GM23338 (cell line): ENCODE results near the gene PPFIBP2. TPM values are rescaled to one million over a fixed set of nuclear protein-coding genes. Genes with fewer than 3 reads are reported as not detected.
A peak's percentile ranks its signal among the peaks of the same experiment; 100 is the strongest.

Experiments used
- ATAC-seq: fragments of 200-7000 bp; cut with Tn5 transposase; 3 replicates; pipeline ENCODE4 v1.9.1; 2020
- DNase-seq: peaks from one replicate; pipeline ENCODE4 v3.0.0-alpha.2; 2015; ENCODE audit warnings: low spot score
- H2AFZ ChIP-seq: fragments of 200-600 bp; sonication (generic); 2 replicates; pipeline ENCODE4 v1.8.0; 2016; ENCODE audit warnings: antibody characterized with exemption, mild to moderate bottlenecking, moderate library complexity
- H3F3A ChIP-seq: fragments of 200-600 bp; sonication (generic); replicated peaks from 2 replicates; pipeline ENCODE4 v1.8.0; 2017; ENCODE audit warnings: antibody characterized with exemption, mixed run types, low read depth
- H3K27ac ChIP-seq: fragments of 200-600 bp; sonication (generic); 2 replicates; pipeline ENCODE4 v1.6.1; 2016; ENCODE audit warnings: low read depth
- H3K27me3 ChIP-seq: fragments of 200-600 bp; sonication (generic); 2 replicates; pipeline ENCODE4 v1.8.0; 2016; ENCODE audit warnings: mild to moderate bottlenecking, mixed run types, moderate library complexity; ENCODE audit not compliant: insufficient read depth
- H3K36me3 ChIP-seq: fragments of 200-600 bp; sonication (generic); 2 replicates; pipeline ENCODE4 v1.8.0; 2016; ENCODE audit warnings: mild to moderate bottlenecking; ENCODE audit not compliant: insufficient read depth
- H3K4me1 ChIP-seq: fragments of 200-600 bp; sonication (generic); 2 replicates; pipeline ENCODE4 v1.8.0; 2016; ENCODE audit warnings: mild to moderate bottlenecking, moderate library complexity; ENCODE audit not compliant: insufficient read depth
- H3K4me2 ChIP-seq: fragments of 200-600 bp; sonication (generic); 2 replicates; pipeline ENCODE4 v1.7.1; 2017; ENCODE audit warnings: mixed run types
- H3K4me3 ChIP-seq: fragments of 200-600 bp; sonication (generic); 2 replicates; pipeline ENCODE4 v1.6.1; 2016; ENCODE audit warnings: mixed run types
- H3K79me2 ChIP-seq: fragments of 200-600 bp; sonication (generic); replicated peaks from 2 replicates; pipeline ENCODE4 v1.8.0; 2017; ENCODE audit warnings: mild to moderate bottlenecking; ENCODE audit not compliant: insufficient read depth
- H3K9me2 ChIP-seq: fragments of 200-600 bp; sonication (generic); 2 replicates; pipeline ENCODE4 v1.8.0; 2017; ENCODE audit not compliant: insufficient read depth
- H4K20me1 ChIP-seq: fragments of 200-600 bp; sonication (generic); replicated peaks from 2 replicates; pipeline ENCODE4 v1.8.0; 2017; ENCODE audit warnings: mild to moderate bottlenecking; ENCODE audit not compliant: insufficient read depth
- H3K27ac Mint-ChIP-seq: 2 replicates; pipeline ENCODE4 v1.8.0; 2020; ENCODE audit warnings: inconsistent platforms, mild to moderate bottlenecking, moderate library complexity, mixed read lengths
- H3K27me3 Mint-ChIP-seq: 3 replicates; pipeline ENCODE4 v1.8.0; 2022; ENCODE audit warnings: low read depth, mild to moderate bottlenecking, moderate library complexity, mixed read lengths, inconsistent platforms; ENCODE audit not compliant: insufficient read depth, poor library complexity
- H3K36me3 Mint-ChIP-seq: 3 replicates; pipeline ENCODE4 v1.8.0; 2021; ENCODE audit warnings: low read depth, mild to moderate bottlenecking, inconsistent platforms, moderate library complexity, mixed read lengths
- H3K4me1 Mint-ChIP-seq: 3 replicates; pipeline ENCODE4 v1.8.0; 2020; ENCODE audit warnings: mild to moderate bottlenecking, inconsistent platforms, mixed read lengths
- H3K4me3 Mint-ChIP-seq: 3 replicates; pipeline ENCODE4 v1.8.0; 2021; ENCODE audit warnings: moderate library complexity, mild to moderate bottlenecking, inconsistent platforms, mixed read lengths
- H3K9me3 Mint-ChIP-seq: 3 replicates; pipeline ENCODE4 v1.8.0; 2020; ENCODE audit warnings: moderate library complexity, mild to moderate bottlenecking, inconsistent platforms, mixed read lengths
- ETS1 ChIP-seq: IDR thresholded peaks from 2 replicates; pipeline ENCODE4 v1.6.1; 2016; ENCODE audit warnings: antibody characterized with exemption
- REST ChIP-seq: IDR thresholded peaks from one replicate; pipeline ENCODE4 v1.6.1; 2018; ENCODE audit warnings: antibody characterized with exemption; ENCODE audit not compliant: unreplicated experiment
- ZNF114 ChIP-seq: fragments of 250-450 bp; sonication (Bioruptor Pico); IDR thresholded peaks from 2 replicates; pipeline ENCODE4 v1.5.0; 2020; ENCODE audit warnings: mild to moderate bottlenecking, moderate library complexity
- ZNF331 ChIP-seq: fragments of 250-450 bp; sonication (Bioruptor Pico); IDR thresholded peaks from 2 replicates; pipeline ENCODE4 v1.5.0; 2020; ENCODE audit warnings: low read depth, mild to moderate bottlenecking, moderate library complexity
- ZNF462 ChIP-seq: fragments of 250-450 bp; sonication (Bioruptor Pico); IDR thresholded peaks from 2 replicates; pipeline ENCODE4 v1.5.0; 2020; ENCODE audit warnings: mild to moderate bottlenecking, moderate library complexity
- polyA plus RNA-seq: library from polyadenylated mRNA; unstranded; fragments of >200 nt; fragmentation: Nextera tagmentation; extraction: Ambion mirVana; gene quantifications from 2 replicates; pipeline ENCODE4 v1.2.1, GENCODE V29; 2016
- total RNA-seq: library from RNA; depleted of rRNA; stranded (reverse); fragments of >200 nt; shearing (Covaris generic); gene quantifications from 2 replicates; pipeline ENCODE4 v1.2.3, GENCODE V29; 2014

The PPFIBP2 gene
- total and polyA plus RNA-seq, 2 experiments from 2014 or later: 7.1 to 14.8 TPM

GRCh38 chr11:7595016-7595866 lies 81.4 kb downstream of the PPFIBP2 start:
- Mint-ChIP-seq H3K4me1 (peaks cover 32% of the 10 kb centered on the region), H3K36me3 (no peaks in the 10 kb centered on the region), H3K4me3 (no peak overlapping the region), H3K27me3 (peaks cover 2% of the 10 kb centered on the region), H3K27ac (no peak overlapping the region; the same call in 1 of the 2 replicates), H3K9me3 (no peaks in the 10 kb centered on the region)
- Histone ChIP-seq H3K4me1 (peaks cover 19% of the 10 kb centered on the region), H3K36me3 (no peaks in the 10 kb centered on the region), H3K9me2 (peaks cover 7% of the 10 kb centered on the region; the same call in 1 of the 2 replicates), H3K4me2 (peak overlapping the region; percentile 2), H3K27me3 (no peaks in the 10 kb centered on the region), H2AFZ (no peak overlapping the region), H3K27ac (peak overlapping the region; percentile 3; the same call in 1 of the 2 replicates), H3K4me3 (no peak overlapping the region), H3F3A (no peaks in the 10 kb centered on the region), H4K20me1 (no peaks in the 10 kb centered on the region), H3K79me2 (no peaks in the 10 kb centered on the region)
- DNase-seq (peak; percentile 45), ATAC-seq (peak; percentile 95)
- no peak for TF ChIP-seq REST
- TF ChIP-seq ZNF114 (CRISPR knock-in tag): no peak
- no peak for TF ChIP-seq ETS1
- TF ChIP-seq ZNF331 (CRISPR knock-in tag): no peak
- peak; percentile 63 for TF ChIP-seq ZNF462 (CRISPR knock-in tag)
